Measurements from ENCODE around the gene SSBP4. TPM values are rescaled to one million over a fixed set of nuclear protein-coding genes. Genes with fewer than 3 reads are reported as not detected.

Gene SSBP4
- total and polyA plus RNA-seq, 3 experiments from 2014 or later = 108 to 131 (median 111) TPM

- peaks cover 44% of the 10 kb centered on the region for H3K4me1 ChIP-seq (ENCODE audit: insufficient read depth, low read length)
Observed at GRCh38 chr19:18428173-18428786, 9.1 kb downstream of the SSBP4 start.

GRCh38 chr19:18428787-18429674 is 9.8 kb downstream of the SSBP4 start:
- Histone ChIP-seq H3K9me3 (ENCODE audit: low read length) (no peaks in the 10 kb centered on the region), H3K4me1 (ENCODE audit: insufficient read depth, low read length) (peaks cover 36% of the 10 kb centered on the region), H3K27me3 (ENCODE audit: insufficient read depth, low read length, poor library complexity, severe bottlenecking) (no peaks in the 10 kb centered on the region), H3K27ac (ENCODE audit: low read depth, low read length) (peak overlapping the region; percentile 90), H3K36me3 (ENCODE audit: insufficient read depth, low read length) (no peaks in the 10 kb centered on the region), H3K4me3 (ENCODE audit: low read length) (peak overlapping the region; percentile 34)
- peaks cover 14 to 64% (median 22%) of the 10 kb centered on the region in 3 donors for H3K4me1 Mint-ChIP-seq
- peak overlapping the region; percentile 89 to 99 (median 94) for H3K27ac Mint-ChIP-seq
- CTCF ChIA-PET = interaction anchor here (0.8 to 2.4 kb wide), 5 partner anchors 10 to 149 kb away, joined by 3 to 20 read pairs (median 4); partner anchors contain the start of gene SSBP4
- H3K27me3 Mint-ChIP-seq = no peaks in the 10 kb centered on the region
- H3K9me3 Mint-ChIP-seq = no peaks in the 10 kb centered on the region
- H3K4me3 Mint-ChIP-seq = peak overlapping the region; percentile 26 to 85 (median 75)
- POLR2A ChIA-PET = interaction anchor here (0.5 to 2.8 kb wide), 12 partner anchors 8 to 303 kb away, joined by 3 to 33 read pairs (median 4); partner anchors contain the start of genes JUND, SSBP4 and UBA52
- peak; percentile 86 to 97 (median 92) for DNase-seq
- H3K36me3 Mint-ChIP-seq = peaks cover 0 to 1% (median 0%) of the 10 kb centered on the region in 3 donors

More at GRCh38 chr19:18428173-18428786, 9.1 kb downstream of the SSBP4 start:
- Histone ChIP-seq H3K4me3 (ENCODE audit: low read length) (no peak overlapping the region), H3K27me3 (ENCODE audit: insufficient read depth, low read length, poor library complexity, severe bottlenecking) (no peaks in the 10 kb centered on the region), H3K27ac (ENCODE audit: low read depth, low read length) (peak overlapping the region; percentile 90), H3K36me3 (ENCODE audit: insufficient read depth, low read length) (no peaks in the 10 kb centered on the region), H3K9me3 (ENCODE audit: low read length) (no peaks in the 10 kb centered on the region)
- H3K27me3 Mint-ChIP-seq = no peaks in the 10 kb centered on the region
- peaks cover 21 to 71% (median 26%) of the 10 kb centered on the region in 3 donors for H3K4me1 Mint-ChIP-seq
- ChIA-PET CTCF (interaction anchor here (1.1 to 2.4 kb wide), 3 partner anchors 9 to 23 kb away, joined by 4 to 20 read pairs (median 7); partner anchors contain the start of gene SSBP4), POLR2A (interaction anchor here (0.9 to 2.8 kb wide), 9 partner anchors 8 to 148 kb away, joined by 4 to 33 read pairs (median 5); partner anchors contain the start of genes JUND, SSBP4 and UBA52)
- peak overlapping the region; percentile 85 to 99 (median 93) for H3K27ac Mint-ChIP-seq
- H3K4me3 Mint-ChIP-seq = peak overlapping the region in 6 of 7 donors; percentile 37 to 85 (median 65)
- DNase-seq = no peak
- H3K36me3 Mint-ChIP-seq = peaks cover 0 to 1% (median 0%) of the 10 kb centered on the region in 3 donors
- no peaks in the 10 kb centered on the region for H3K9me3 Mint-ChIP-seq

GRCh38 chr19:18429717-18430416 is 10.7 kb downstream of the SSBP4 start:
- H3K36me3 Mint-ChIP-seq = peaks cover 0 to 9% (median 0%) of the 10 kb centered on the region in 3 donors
- ChIA-PET POLR2A (interaction anchor here (0.7 to 2.8 kb wide), 4 partner anchors 9 to 277 kb away, joined by 3 to 33 read pairs (median 8); partner anchors contain the start of gene SSBP4), CTCF (interaction anchor here (1.6 to 2.4 kb wide), 2 partner anchors 11 to 150 kb away, joined by 4 to 20 read pairs; partner anchors contain the start of gene SSBP4)
- peaks cover 34% of the 10 kb centered on the region for H3K4me1 ChIP-seq (ENCODE audit: insufficient read depth, low read length)
- no peaks in the 10 kb centered on the region for H3K27me3 ChIP-seq (ENCODE audit: insufficient read depth, low read length, poor library complexity, severe bottlenecking)
- peak overlapping the region; percentile 88 to 99 (median 94) for H3K27ac Mint-ChIP-seq
- no peaks in the 10 kb centered on the region for H3K9me3 Mint-ChIP-seq
- H3K9me3 ChIP-seq (ENCODE audit: low read length) = no peaks in the 10 kb centered on the region
- H3K27me3 Mint-ChIP-seq = no peaks in the 10 kb centered on the region
- H3K4me1 Mint-ChIP-seq = peaks cover 11 to 64% (median 22%) of the 10 kb centered on the region in 3 donors
- H3K27ac ChIP-seq (ENCODE audit: low read depth, low read length) = peak overlapping the region; percentile 90
- peak overlapping the region; percentile 34 for H3K4me3 ChIP-seq (ENCODE audit: low read length)
- peak overlapping the region; percentile 62 to 82 (median 77) for H3K4me3 Mint-ChIP-seq
- H3K36me3 ChIP-seq (ENCODE audit: insufficient read depth, low read length) = no peaks in the 10 kb centered on the region
- DNase-seq = peak in 2 of 5 donors; percentile 25 to 59

GRCh38 chr19:18430417-18431144 is 11.4 kb downstream of the SSBP4 start:
- Mint-ChIP-seq H3K27me3 (no peaks in the 10 kb centered on the region), H3K4me1 (peaks cover 11 to 61% (median 18%) of the 10 kb centered on the region in 3 donors), H3K27ac (peak overlapping the region in 7 of 8 donors; percentile 42 to 97 (median 95)), H3K4me3 (peak overlapping the region in 5 of 7 donors; percentile 38 to 80 (median 73)), H3K36me3 (peaks cover 0 to 10% (median 0%) of the 10 kb centered on the region in 3 donors), H3K9me3 (no peaks in the 10 kb centered on the region)
- Histone ChIP-seq H3K36me3 (ENCODE audit: insufficient read depth, low read length) (no peaks in the 10 kb centered on the region), H3K4me1 (ENCODE audit: insufficient read depth, low read length) (peaks cover 33% of the 10 kb centered on the region), H3K27me3 (ENCODE audit: insufficient read depth, low read length, poor library complexity, severe bottlenecking) (no peaks in the 10 kb centered on the region), H3K9me3 (ENCODE audit: low read length) (no peaks in the 10 kb centered on the region), H3K4me3 (ENCODE audit: low read length) (no peak overlapping the region), H3K27ac (ENCODE audit: low read depth, low read length) (no peak overlapping the region)
- peak in 1 of 5 donors; percentile 53 for DNase-seq
- ChIA-PET CTCF (interaction anchor here (1.6 kb wide), 1 partner anchor 151 kb away, joined by 4 read pairs; no protein-coding TSS in a partner anchor), POLR2A (no interaction called here)

- Histone ChIP-seq H3K27ac (ENCODE audit: low read depth, low read length) (no peak overlapping the region), H3K4me3 (ENCODE audit: low read length) (no peak overlapping the region), H3K27me3 (ENCODE audit: insufficient read depth, low read length, poor library complexity, severe bottlenecking) (no peaks in the 10 kb centered on the region), H3K36me3 (ENCODE audit: insufficient read depth, low read length) (no peaks in the 10 kb centered on the region), H3K9me3 (ENCODE audit: low read length) (no peaks in the 10 kb centered on the region), H3K4me1 (ENCODE audit: insufficient read depth, low read length) (peaks cover 33% of the 10 kb centered on the region)
- ChIA-PET CTCF (interaction anchor here (0.9 kb wide), 1 partner anchor 19 kb away, joined by 4 read pairs; no protein-coding TSS in a partner anchor), POLR2A (interaction anchor here (0.5 kb wide), 1 partner anchor 48 kb away, joined by 6 read pairs; no protein-coding TSS in a partner anchor)
- Mint-ChIP-seq H3K27me3 (no peaks in the 10 kb centered on the region), H3K36me3 (peaks cover 0 to 12% (median 0%) of the 10 kb centered on the region in 3 donors), H3K4me1 (peaks cover 9 to 62% (median 18%) of the 10 kb centered on the region in 3 donors), H3K4me3 (peak overlapping the region in 2 of 7 donors; percentile 23 to 41), H3K27ac (peak overlapping the region in 4 of 8 donors; percentile 21 to 97 (median 30)), H3K9me3 (no peaks in the 10 kb centered on the region)
- DNase-seq = no peak
Observed at GRCh38 chr19:18431351-18432197, 12.4 kb downstream of the SSBP4 start.

GRCh38 chr19:18432275-18433014 is 13.2 kb downstream of the SSBP4 start:
- peak overlapping the region; percentile 47 for H3K4me3 ChIP-seq (ENCODE audit: low read length)
- no peaks in the 10 kb centered on the region for H3K9me3 Mint-ChIP-seq
- H3K27ac Mint-ChIP-seq = peak overlapping the region in 6 of 8 donors; percentile 27 to 90 (median 32)

More at GRCh38 chr19:18432275-18433014, 13.2 kb downstream of the SSBP4 start:
- ChIA-PET CTCF (interaction anchor here (0.9 kb wide), 1 partner anchor 18 kb away, joined by 4 read pairs; no protein-coding TSS in a partner anchor), POLR2A (interaction anchor here (0.5 kb wide), 1 partner anchor 47 kb away, joined by 6 read pairs; no protein-coding TSS in a partner anchor)
- peaks cover 9 to 58% (median 18%) of the 10 kb centered on the region in 3 donors for H3K4me1 Mint-ChIP-seq
- H3K27me3 Mint-ChIP-seq = no peaks in the 10 kb centered on the region
- H3K27me3 ChIP-seq (ENCODE audit: insufficient read depth, low read length, poor library complexity, severe bottlenecking) = no peaks in the 10 kb centered on the region
- H3K36me3 ChIP-seq (ENCODE audit: insufficient read depth, low read length) = no peaks in the 10 kb centered on the region
- H3K27ac ChIP-seq (ENCODE audit: low read depth, low read length) = peak overlapping the region; percentile 24
- peak overlapping the region; percentile 32 to 51 (median 44) for H3K4me3 Mint-ChIP-seq
- H3K9me3 ChIP-seq (ENCODE audit: low read length) = no peaks in the 10 kb centered on the region
- peaks cover 35% of the 10 kb centered on the region for H3K4me1 ChIP-seq (ENCODE audit: insufficient read depth, low read length)
- H3K36me3 Mint-ChIP-seq = peaks cover 0 to 15% (median 0%) of the 10 kb centered on the region in 3 donors
- DNase-seq = no peak

Measured in CD8-positive, alpha-beta memory T cell (primary cell).